IMR-90 (cell line): Measurements from ENCODE around the gene RAPGEF1.

Experiments used
- MAFK ChIP-seq: IDR thresholded peaks from 2 replicates; pipeline ENCODE4 v1.6.1; 2012; ENCODE audit warnings: low read depth, low read length, improper control_type of control experiment
- POLR2A ChIP-seq: IDR thresholded peaks from 2 replicates; pipeline ENCODE4 v1.6.1; 2012; ENCODE audit warnings: mild to moderate bottlenecking, low read depth, low read length
- RAD21 ChIP-seq: IDR thresholded peaks from 2 replicates; pipeline ENCODE4 v1.6.1; 2012; ENCODE audit warnings: low read length, improper control_type of control experiment
- TF ChIP-seq, protein P1 (sequence below): conservative IDR thresholded peaks from 2 replicates; pipeline ENCODE4 v1.5.1; 2012; ENCODE audit warnings: mild to moderate bottlenecking, low read depth, low read length, improper control_type of control experiment

DNA sequence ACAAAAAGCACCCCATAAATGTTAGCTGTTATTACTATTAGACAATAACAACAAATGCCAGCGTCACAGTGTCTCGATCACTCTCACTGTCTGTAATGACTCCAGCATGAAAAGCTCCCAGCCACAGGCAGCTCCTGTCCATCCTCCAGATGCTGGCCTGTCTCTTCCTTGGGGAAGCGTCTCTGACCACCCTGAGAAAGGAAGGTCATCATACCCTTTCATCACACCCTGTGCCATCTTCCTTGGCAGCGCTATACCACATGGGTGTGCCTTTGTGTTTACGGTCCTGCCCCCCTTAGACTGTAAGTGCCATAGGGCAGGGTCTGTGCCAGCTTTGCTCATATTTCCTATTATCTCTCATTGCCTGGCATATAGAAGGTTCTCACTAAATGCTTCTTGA is 104.0 kb downstream of the RAPGEF1 start:
- no peak for TF ChIP-seq POLR2A
- TF ChIP-seq MAFK, result no peak
- TF ChIP-seq, protein P1, sequence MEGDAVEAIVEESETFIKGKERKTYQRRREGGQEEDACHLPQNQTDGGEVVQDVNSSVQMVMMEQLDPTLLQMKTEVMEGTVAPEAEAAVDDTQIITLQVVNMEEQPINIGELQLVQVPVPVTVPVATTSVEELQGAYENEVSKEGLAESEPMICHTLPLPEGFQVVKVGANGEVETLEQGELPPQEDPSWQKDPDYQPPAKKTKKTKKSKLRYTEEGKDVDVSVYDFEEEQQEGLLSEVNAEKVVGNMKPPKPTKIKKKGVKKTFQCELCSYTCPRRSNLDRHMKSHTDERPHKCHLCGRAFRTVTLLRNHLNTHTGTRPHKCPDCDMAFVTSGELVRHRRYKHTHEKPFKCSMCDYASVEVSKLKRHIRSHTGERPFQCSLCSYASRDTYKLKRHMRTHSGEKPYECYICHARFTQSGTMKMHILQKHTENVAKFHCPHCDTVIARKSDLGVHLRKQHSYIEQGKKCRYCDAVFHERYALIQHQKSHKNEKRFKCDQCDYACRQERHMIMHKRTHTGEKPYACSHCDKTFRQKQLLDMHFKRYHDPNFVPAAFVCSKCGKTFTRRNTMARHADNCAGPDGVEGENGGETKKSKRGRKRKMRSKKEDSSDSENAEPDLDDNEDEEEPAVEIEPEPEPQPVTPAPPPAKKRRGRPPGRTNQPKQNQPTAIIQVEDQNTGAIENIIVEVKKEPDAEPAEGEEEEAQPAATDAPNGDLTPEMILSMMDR, result no peak
- no peak for TF ChIP-seq RAD21
